SU-DHL-6 (cell line): ENCODE data around the gene NASP.

Experiments
- CTCF ChIP-seq: fragments of 200-600 bp; sonication (generic); IDR thresholded peaks from one replicate; pipeline ENCODE4 v1.5.1; 2017; ENCODE audit warnings: antibody characterized with exemption, mild to moderate bottlenecking, low read length, moderate library complexity; ENCODE audit not compliant: insufficient read depth, poor library complexity, severe bottlenecking
- EZH2phosphoT487 ChIP-seq: fragments of 200-600 bp; sonication (generic), shearing (Covaris generic); conservative IDR thresholded peaks from 2 replicates; pipeline ENCODE4 v1.6.1; 2018; ENCODE audit warnings: mild to moderate bottlenecking, antibody characterized with exemption, low read length, moderate library complexity, mixed read lengths

DNA sequence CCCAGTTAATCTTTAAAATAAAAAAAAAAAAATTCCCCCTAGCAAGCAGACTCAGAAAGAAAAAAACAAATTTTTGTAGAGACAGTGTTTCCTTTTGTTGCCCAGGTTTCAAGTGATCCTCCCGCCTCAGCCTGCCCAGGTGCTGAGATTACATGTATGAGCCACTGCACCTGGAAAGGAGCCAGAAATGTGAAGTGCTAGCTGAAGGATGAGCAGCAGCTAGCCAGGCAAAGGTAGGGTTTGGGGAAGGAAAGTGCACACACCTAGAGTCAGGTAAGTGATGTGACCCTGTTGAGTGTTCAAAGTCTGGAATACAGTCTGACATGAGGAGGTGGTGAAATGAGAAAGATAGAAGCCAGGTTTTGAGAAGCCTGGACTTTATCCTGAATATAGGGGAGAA lies 31.5 kb upstream of the NASP start:
- TF ChIP-seq CTCF (no peak), EZH2phosphoT487 (no peak)
